Fibroblast of mammary gland (primary cell): ENCODE results near the gene CD2AP.
"Not testable (repeated sequence)": the region's sequence is repeated elsewhere in the genome, so short reads cannot be mapped to it uniquely, and the experiment has no call there.

Source experiments
- DNase-seq: peaks from one replicate; pipeline ENCODE4 v3.0.0-alpha.2; 2010; ENCODE audit warnings: low read depth
- H3K4me3 ChIP-seq: 2 replicates; pipeline ENCODE4 v1.5.1; 2011; ENCODE audit warnings: low read depth, mild to moderate bottlenecking, low read length, moderate library complexity; ENCODE audit not compliant: control insufficient read depth
- CTCF ChIP-seq: conservative IDR thresholded peaks from 2 replicates; pipeline ENCODE4 v1.5.1; 2011; ENCODE audit warnings: low read depth, low read length, inconsistent platforms; ENCODE audit not compliant: control insufficient read depth, insufficient read depth

Gene CD2AP

GRCh38 chr6:47476781-47477496 lies 650 bp upstream of the CD2AP start:
- DNase-seq: no peak
- peak overlapping the region; percentile 88 for H3K4me3 ChIP-seq
- no peak for TF ChIP-seq CTCF

GRCh38 chr6:47478233-47479139 lies 897 bp downstream of the CD2AP start:
- no peak for TF ChIP-seq CTCF
- peak; percentile 35 for DNase-seq
- H3K4me3 ChIP-seq: peak overlapping the region; percentile 88

- peak overlapping the region; percentile 88 for H3K4me3 ChIP-seq
- DNase-seq: peak; percentile 31
- TF ChIP-seq CTCF: no peak
Measured at GRCh38 chr6:47479140-47479508, 1.5 kb downstream of the CD2AP start.

- H3K4me3 ChIP-seq: no peak overlapping the region
- DNase-seq: no peak
- no peak for TF ChIP-seq CTCF
Measured at GRCh38 chr6:47479874-47480273, 2.3 kb downstream of the CD2AP start.

- H3K4me3 ChIP-seq, DNase-seq: not testable (repeated sequence)
Measured at GRCh38 chr6:47481213-47481612, 3.6 kb downstream of the CD2AP start.

GRCh38 chr6:47481806-47482205 lies 4.2 kb downstream of the CD2AP start:
- H3K4me3 ChIP-seq: no peak overlapping the region
- DNase-seq: no peak
- no peak for TF ChIP-seq CTCF

- peak; percentile 6 for DNase-seq
- no peak for TF ChIP-seq CTCF
- no peak overlapping the region for H3K4me3 ChIP-seq
Measured at GRCh38 chr6:47483516-47483852, 5.9 kb downstream of the CD2AP start.
